Measurements from ENCODE around the gene SPACA5.
"Not testable (repeated sequence)": the region's sequence is repeated elsewhere in the genome, so short reads cannot be mapped to it uniquely, and the experiment has no call there.

SPACA5 gene

GRCh38 chrX:47992095-47992380, 14.8 kb upstream of the SPACA5 start:
- no peak for DNase-seq (ENCODE audit: insufficient read length, low spot score)
- TF ChIP-seq CTCF (IDR thresholded peaks at IDR 0.05; ENCODE audit: insufficient read depth, missing control alignments), result no peak
- FAIRE-seq, result no peak

GRCh38 chrX:47992669-47993068, 14.1 kb upstream of the SPACA5 start:
- FAIRE-seq (no peak), DNase-seq (ENCODE audit: insufficient read length, low spot score) (no peak)
- TF ChIP-seq CTCF (IDR thresholded peaks at IDR 0.05; ENCODE audit: insufficient read depth, missing control alignments), result no peak

GRCh38 chrX:48001260-48001659, 5.5 kb upstream of the SPACA5 start:
- no peak for DNase-seq (ENCODE audit: insufficient read length, low spot score)
- FAIRE-seq, result no peak
- TF ChIP-seq CTCF (IDR thresholded peaks at IDR 0.05; ENCODE audit: insufficient read depth, missing control alignments), result no peak

GRCh38 chrX:48002319-48002718, 4.5 kb upstream of the SPACA5 start:
- TF ChIP-seq CTCF (IDR thresholded peaks at IDR 0.05; ENCODE audit: insufficient read depth, missing control alignments), result no peak
- DNase-seq (ENCODE audit: insufficient read length, low spot score) (no peak), FAIRE-seq (no peak)

- TF ChIP-seq CTCF (IDR thresholded peaks at IDR 0.05; ENCODE audit: insufficient read depth, missing control alignments), result no peak
- DNase-seq (ENCODE audit: insufficient read length, low spot score), result no peak
- no peak for FAIRE-seq
Observed at GRCh38 chrX:48002929-48003328, 3.9 kb upstream of the SPACA5 start.

GRCh38 chrX:48003367-48003757, 3.4 kb upstream of the SPACA5 start:
- DNase-seq (ENCODE audit: insufficient read length, low spot score) (no peak), FAIRE-seq (no peak)
- TF ChIP-seq CTCF (IDR thresholded peaks at IDR 0.05; ENCODE audit: insufficient read depth, missing control alignments), result no peak

GRCh38 chrX:48003758-48004457, 2.9 kb upstream of the SPACA5 start, which contains the start of gene ZNF182:
Gene ZNF182 (minus strand): TSS chrX:48003989. CDS start chrX:48002609, 1,380 bp downstream.
- FAIRE-seq, result no peak
- no peak for TF ChIP-seq CTCF (IDR thresholded peaks at IDR 0.05; ENCODE audit: insufficient read depth, missing control alignments)
- DNase-seq (ENCODE audit: insufficient read length, low spot score), result peak; percentile 47

GRCh38 chrX:48009445-48009960, 2.7 kb downstream of the SPACA5 start:
- FAIRE-seq; DNase-seq (ENCODE audit: insufficient read length, low spot score): not testable (repeated sequence)

- not testable (repeated sequence) for FAIRE-seq; DNase-seq (ENCODE audit: insufficient read length, low spot score)
Observed at GRCh38 chrX:48016583-48017310, 10.0 kb downstream of the SPACA5 start.

GRCh38 chrX:48019892-48020291, 13.1 kb downstream of the SPACA5 start:
- not testable (repeated sequence) for DNase-seq (ENCODE audit: insufficient read length, low spot score)
- FAIRE-seq, result peak; percentile 93
